ENCODE measurements around the gene SIK3.
"Not testable (repeated sequence)": the region's sequence is repeated elsewhere in the genome, so short reads cannot be mapped to it uniquely, and the experiment has no call there.

SIK3 gene

DNA sequence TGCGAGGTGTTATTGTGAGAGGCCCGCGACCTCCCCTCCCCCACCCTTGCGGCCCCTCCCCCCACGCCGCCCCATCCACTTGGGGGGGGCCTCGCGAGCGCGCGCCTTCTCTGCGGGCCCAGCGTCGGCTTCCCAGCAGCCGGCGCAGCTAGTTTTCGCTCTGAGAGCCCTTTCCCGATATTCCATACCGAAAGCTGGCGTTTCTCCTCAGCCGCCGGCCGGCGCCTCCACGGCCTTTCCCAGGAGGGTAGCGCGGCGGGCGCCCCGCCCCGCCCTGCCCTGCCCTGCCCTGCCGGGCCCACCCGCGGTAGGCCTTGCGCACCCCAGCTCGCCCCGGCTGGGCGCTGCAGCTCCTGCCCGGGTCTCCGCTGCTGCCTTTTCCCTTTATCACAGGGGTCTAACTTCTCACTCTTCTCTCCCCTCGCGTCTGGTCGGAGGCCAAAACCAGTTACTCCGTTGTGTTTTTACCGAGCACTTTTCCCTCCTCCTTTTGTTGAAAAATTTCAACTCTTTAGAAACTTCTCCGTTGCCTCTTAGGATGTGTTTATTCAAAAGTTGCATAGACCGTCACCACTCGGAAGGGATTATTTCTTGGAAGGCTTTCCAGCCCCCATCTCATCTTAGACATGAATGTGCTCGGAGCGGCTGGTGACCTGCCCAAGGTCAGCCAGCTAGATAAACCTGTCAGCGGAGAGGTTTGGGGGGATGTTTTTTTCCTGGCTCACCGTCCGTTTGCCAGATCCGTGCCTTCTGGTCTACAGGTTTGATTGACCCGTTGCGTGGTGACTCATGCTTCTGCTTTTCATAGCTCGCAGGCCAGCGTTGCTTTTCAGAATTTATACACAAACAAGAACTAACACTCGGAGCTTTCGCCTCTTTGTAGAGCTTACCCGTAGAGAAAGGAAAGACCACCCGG is 46.5 kb upstream of the SIK3 start:
- peak; percentile 57 to 89 for DNase-seq (ENCODE audit: low read depth in 1 of 2, low spot score in 1 of 2)

DNA sequence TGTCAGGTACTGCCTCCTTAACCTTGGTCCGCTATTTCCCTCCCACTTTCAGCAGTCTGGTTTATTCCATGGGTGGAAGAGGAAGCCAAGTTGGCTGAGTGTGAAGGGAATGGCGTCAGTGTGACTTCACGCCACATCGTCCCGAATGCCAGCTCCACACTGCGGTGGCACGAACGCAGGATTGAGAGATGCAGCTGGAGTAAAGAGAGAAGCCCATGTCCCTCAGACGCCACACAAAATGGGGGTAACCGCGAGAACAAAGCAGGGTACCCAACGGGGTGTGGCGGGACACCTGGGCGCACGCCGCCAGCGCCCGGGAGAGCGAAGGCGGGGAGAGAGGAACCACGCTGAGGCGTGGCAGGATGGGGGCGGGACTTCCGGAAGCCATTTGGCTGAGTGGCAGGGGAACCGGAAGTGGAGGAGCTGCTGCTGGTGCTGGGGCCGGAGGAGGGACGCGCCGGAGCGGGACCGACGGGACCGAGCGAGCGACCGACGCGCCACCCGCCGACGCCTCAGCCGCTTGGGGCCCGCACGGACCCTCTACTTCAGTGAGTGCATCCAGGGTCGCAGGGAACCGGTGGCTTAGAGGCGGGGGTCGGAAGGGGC is 45.7 kb upstream of the SIK3 start, which contains the start of gene PAFAH1B2:
Gene PAFAH1B2, plus strand, starts transcription at position 417 of the 606 bp plus-strand sequence. CDS start 8,161 bp downstream, outside the sequence.
- Histone ChIP-seq H3K27ac (replicated peaks) (peak within 1 kb of the TSS; percentile 95), H3K27me3 (ENCODE audit: insufficient read depth, poor library complexity, severe bottlenecking) (no peaks in the 10 kb centered on the region), H3K4me3 (replicated peaks; ENCODE audit: insufficient read depth, low read length) (peak within 1 kb of the TSS; percentile 83)
- peak; percentile 95 to 97 for DNase-seq (ENCODE audit: low read depth in 1 of 2, low spot score in 1 of 2)
- TF ChIP-seq SPI1 (IDR thresholded peaks at IDR 0.05; ENCODE audit: borderline replicate concordance, low read depth) (peak; percentile 59; the same call in 1 of the 2 replicates), GABPA (IDR thresholded peaks at IDR 0.05; ENCODE audit: low read depth) (peak; percentile 92), POLR2AphosphoS5 (IDR thresholded peaks at IDR 0.05; ENCODE audit: low read depth) (peak; percentile 93)
- TF ChIP-seq, protein P1, sequence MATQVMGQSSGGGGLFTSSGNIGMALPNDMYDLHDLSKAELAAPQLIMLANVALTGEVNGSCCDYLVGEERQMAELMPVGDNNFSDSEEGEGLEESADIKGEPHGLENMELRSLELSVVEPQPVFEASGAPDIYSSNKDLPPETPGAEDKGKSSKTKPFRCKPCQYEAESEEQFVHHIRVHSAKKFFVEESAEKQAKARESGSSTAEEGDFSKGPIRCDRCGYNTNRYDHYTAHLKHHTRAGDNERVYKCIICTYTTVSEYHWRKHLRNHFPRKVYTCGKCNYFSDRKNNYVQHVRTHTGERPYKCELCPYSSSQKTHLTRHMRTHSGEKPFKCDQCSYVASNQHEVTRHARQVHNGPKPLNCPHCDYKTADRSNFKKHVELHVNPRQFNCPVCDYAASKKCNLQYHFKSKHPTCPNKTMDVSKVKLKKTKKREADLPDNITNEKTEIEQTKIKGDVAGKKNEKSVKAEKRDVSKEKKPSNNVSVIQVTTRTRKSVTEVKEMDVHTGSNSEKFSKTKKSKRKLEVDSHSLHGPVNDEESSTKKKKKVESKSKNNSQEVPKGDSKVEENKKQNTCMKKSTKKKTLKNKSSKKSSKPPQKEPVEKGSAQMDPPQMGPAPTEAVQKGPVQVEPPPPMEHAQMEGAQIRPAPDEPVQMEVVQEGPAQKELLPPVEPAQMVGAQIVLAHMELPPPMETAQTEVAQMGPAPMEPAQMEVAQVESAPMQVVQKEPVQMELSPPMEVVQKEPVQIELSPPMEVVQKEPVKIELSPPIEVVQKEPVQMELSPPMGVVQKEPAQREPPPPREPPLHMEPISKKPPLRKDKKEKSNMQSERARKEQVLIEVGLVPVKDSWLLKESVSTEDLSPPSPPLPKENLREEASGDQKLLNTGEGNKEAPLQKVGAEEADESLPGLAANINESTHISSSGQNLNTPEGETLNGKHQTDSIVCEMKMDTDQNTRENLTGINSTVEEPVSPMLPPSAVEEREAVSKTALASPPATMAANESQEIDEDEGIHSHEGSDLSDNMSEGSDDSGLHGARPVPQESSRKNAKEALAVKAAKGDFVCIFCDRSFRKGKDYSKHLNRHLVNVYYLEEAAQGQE (IDR thresholded peaks at IDR 0.05; ENCODE audit: insufficient replicate concordance, low read depth), result peak; percentile 50
- TF ChIP-seq, protein P2, sequence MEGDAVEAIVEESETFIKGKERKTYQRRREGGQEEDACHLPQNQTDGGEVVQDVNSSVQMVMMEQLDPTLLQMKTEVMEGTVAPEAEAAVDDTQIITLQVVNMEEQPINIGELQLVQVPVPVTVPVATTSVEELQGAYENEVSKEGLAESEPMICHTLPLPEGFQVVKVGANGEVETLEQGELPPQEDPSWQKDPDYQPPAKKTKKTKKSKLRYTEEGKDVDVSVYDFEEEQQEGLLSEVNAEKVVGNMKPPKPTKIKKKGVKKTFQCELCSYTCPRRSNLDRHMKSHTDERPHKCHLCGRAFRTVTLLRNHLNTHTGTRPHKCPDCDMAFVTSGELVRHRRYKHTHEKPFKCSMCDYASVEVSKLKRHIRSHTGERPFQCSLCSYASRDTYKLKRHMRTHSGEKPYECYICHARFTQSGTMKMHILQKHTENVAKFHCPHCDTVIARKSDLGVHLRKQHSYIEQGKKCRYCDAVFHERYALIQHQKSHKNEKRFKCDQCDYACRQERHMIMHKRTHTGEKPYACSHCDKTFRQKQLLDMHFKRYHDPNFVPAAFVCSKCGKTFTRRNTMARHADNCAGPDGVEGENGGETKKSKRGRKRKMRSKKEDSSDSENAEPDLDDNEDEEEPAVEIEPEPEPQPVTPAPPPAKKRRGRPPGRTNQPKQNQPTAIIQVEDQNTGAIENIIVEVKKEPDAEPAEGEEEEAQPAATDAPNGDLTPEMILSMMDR (IDR thresholded peaks at IDR 0.05; ENCODE audit: insufficient read depth, low read length), result no peak

More for the DNA sequence above, 46.5 kb upstream of the SIK3 start:
- Histone ChIP-seq H3K4me3 (replicated peaks; ENCODE audit: insufficient read depth, low read length) (peak overlapping the region; percentile 83), H3K27me3 (ENCODE audit: insufficient read depth, poor library complexity, severe bottlenecking) (no peaks in the 10 kb centered on the region), H3K27ac (replicated peaks) (peak overlapping the region; percentile 95)
- TF ChIP-seq, protein P1 (IDR thresholded peaks at IDR 0.05; ENCODE audit: insufficient replicate concordance, low read depth), result peak; percentile 5
- no peak; the same call in 1 of the 2 replicates for TF ChIP-seq SPI1 (IDR thresholded peaks at IDR 0.05; ENCODE audit: borderline replicate concordance, low read depth)

DNA sequence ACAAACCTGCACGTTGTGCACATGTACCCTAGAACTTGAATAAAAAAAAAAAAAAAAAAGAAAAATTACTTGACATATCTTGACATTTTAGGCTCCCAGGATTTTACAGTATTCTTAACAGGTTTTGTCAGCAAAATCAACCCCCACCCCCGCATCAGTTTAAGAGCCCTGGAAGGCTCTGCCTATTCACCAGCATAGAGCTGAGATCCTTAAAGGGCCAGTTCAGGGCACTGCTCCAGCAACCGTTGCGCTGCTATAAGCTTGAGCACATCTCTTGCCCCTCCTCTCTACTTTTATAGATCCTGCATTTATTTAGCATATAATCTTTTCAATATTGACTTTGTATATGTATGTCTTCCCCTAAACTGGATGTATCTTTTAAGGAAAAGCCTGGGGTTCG is 45.2 kb upstream of the SIK3 start:
- peak overlapping the region; percentile 83 for H3K4me3 ChIP-seq (replicated peaks; ENCODE audit: insufficient read depth, low read length)
- TF ChIP-seq, protein P2 (IDR thresholded peaks at IDR 0.05; ENCODE audit: insufficient read depth, low read length), result no peak
- no peak for TF ChIP-seq POLR2AphosphoS5 (IDR thresholded peaks at IDR 0.05; ENCODE audit: low read depth)
- no peak for TF ChIP-seq GABPA (IDR thresholded peaks at IDR 0.05; ENCODE audit: low read depth)
- TF ChIP-seq SPI1 (IDR thresholded peaks at IDR 0.05; ENCODE audit: borderline replicate concordance, low read depth), result no peak
- TF ChIP-seq, protein P1 (IDR thresholded peaks at IDR 0.05; ENCODE audit: insufficient replicate concordance, low read depth), result no peak
- peak overlapping the region; percentile 95 for H3K27ac ChIP-seq (replicated peaks)
- peak in 1 of 2 experiments; percentile 37 for DNase-seq (ENCODE audit: low read depth in 1 of 2, low spot score in 1 of 2)
- no peaks in the 10 kb centered on the region for H3K27me3 ChIP-seq (ENCODE audit: insufficient read depth, poor library complexity, severe bottlenecking)

DNA sequence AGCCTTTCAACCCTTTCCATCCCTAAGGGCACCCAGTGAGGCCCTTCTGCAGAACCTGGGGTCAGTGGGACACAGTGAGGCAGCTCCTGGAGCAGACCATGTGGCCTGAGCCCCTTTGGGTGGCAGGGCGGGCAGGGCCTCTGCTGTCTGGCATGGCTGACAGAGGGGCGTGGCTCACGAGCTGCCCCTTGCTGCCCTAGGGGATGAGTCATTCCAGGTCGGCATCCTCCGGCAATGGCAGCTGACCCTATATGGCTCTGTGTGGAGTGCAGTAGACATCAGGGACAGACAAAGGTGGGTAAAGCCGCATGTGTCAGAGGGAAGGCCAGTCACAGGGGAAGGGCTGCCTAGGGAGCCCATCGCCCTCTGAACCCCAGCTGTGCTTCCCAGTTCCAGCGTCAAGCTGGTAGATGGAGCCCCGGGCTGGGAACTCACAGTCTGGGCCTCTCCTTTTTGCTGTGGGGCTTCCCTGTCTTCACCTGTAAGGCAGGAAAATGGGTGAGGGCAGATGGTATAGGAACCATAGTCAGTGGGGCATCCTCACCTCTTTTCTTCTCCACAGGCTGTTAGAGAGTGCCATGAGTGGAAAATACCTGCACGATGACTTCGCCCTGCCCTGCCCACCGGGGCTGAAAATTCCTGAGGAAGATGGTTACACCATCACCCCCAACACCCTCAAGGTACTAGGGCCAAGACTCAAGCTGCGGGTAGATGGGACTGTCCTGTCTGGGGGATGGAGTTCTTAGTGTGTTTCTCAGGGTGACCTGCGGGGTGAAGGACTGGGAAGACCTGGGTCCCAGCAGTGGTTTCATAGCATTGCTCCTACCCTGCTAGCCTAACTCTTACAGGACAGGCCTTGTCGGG is 39.2 kb upstream of the SIK3 start:
- H3K27ac ChIP-seq (replicated peaks); H3K4me3 ChIP-seq (replicated peaks; ENCODE audit: insufficient read depth, low read length); H3K27me3 ChIP-seq (ENCODE audit: insufficient read depth, poor library complexity, severe bottlenecking); DNase-seq (ENCODE audit: low read depth in 1 of 2, low spot score in 1 of 2): not testable (repeated sequence)

DNA sequence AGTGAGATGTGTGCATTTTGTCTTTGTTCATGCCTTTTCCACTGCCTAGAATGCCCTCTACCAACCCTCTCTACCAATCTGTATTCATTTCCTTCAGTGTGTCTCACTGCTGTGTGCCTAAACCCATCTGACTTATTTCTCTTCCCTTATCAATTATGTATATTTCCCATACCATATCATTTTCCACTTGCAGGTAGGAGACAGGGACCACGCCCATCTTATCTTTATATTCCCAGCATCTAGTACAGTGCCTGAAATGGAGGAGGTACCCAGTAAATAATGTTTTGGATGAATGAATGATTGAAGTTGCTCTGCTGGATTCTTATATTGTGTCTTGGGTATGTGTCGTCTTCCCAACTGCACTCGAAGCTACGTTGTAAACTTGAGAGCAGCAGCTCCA is 36.8 kb upstream of the SIK3 start:
- not testable (repeated sequence) for DNase-seq (ENCODE audit: low read depth in 1 of 2, low spot score in 1 of 2); H3K27me3 ChIP-seq (ENCODE audit: insufficient read depth, poor library complexity, severe bottlenecking); H3K27ac ChIP-seq (replicated peaks); H3K4me3 ChIP-seq (replicated peaks; ENCODE audit: insufficient read depth, low read length)

All from HL-60 (cell line).